HepG2 (cell line): ENCODE measurements around the gene AMBRA1. TPM values are rescaled to one million over a fixed set of nuclear protein-coding genes. Genes with fewer than 3 reads are reported as not detected.

Experiments used
- FOXJ3 ChIP-seq: sonication (generic); formaldehyde crosslinking; IDR thresholded peaks from 2 replicates; pipeline ENCODE4 v1.4.0; 2020; ENCODE audit warnings: missing genetic modification reagents, mild to moderate bottlenecking, borderline replicate concordance
- NR2C2 ChIP-seq: sonication (generic); formaldehyde crosslinking; IDR thresholded peaks from 2 replicates; pipeline ENCODE4 v1.4.0; 2020; ENCODE audit warnings: missing genetic modification reagents, mild to moderate bottlenecking, moderate library complexity, borderline replicate concordance
- NR3C1 ChIP-seq: sonication (generic); formaldehyde crosslinking; IDR thresholded peaks from 2 replicates; pipeline ENCODE4 v1.4.0; 2020; ENCODE audit warnings: missing genetic modification reagents
- RAD21 ChIP-seq: fragments of 450-650 bp; formaldehyde crosslinking; IDR thresholded peaks from 2 replicates; pipeline ENCODE4 v1.5.0; 2020; ENCODE audit warnings: mild to moderate bottlenecking
- RBM22 ChIP-seq: fragments of 200-400 bp; formaldehyde crosslinking; optimal IDR thresholded peaks from 2 replicates; pipeline ENCODE3; 2017; ENCODE audit warnings: mild to moderate bottlenecking, low read length, moderate library complexity
- RBM39 ChIP-seq: fragments of 200-400 bp; formaldehyde crosslinking; IDR thresholded peaks from one replicate; pipeline ENCODE4 v1.6.1; 2018; ENCODE audit warnings: antibody characterized with exemption, mild to moderate bottlenecking, low read depth, low read length; ENCODE audit not compliant: poor library complexity, severe bottlenecking
- RFX3 ChIP-seq: IDR thresholded peaks from 2 replicates; pipeline ENCODE4 v1.6.1; 2016; ENCODE audit warnings: missing biosample characterization, missing genetic modification reagents
- TBP ChIP-seq: sonication (generic); formaldehyde crosslinking; IDR thresholded peaks from 2 replicates; pipeline ENCODE4 v1.5.0; 2020; ENCODE audit warnings: missing genetic modification reagents
- TCF7 ChIP-seq: sonication (generic); IDR thresholded peaks from 2 replicates; pipeline ENCODE4 v1.6.1; 2016; ENCODE audit warnings: antibody characterized with exemption, low read depth
- ZNF253 ChIP-seq: sonication (generic); formaldehyde crosslinking; IDR thresholded peaks from 2 replicates; pipeline ENCODE4 v1.8.0; 2022; ENCODE audit warnings: mild to moderate bottlenecking, missing genetic modification reagents, borderline replicate concordance
- ZNF615 ChIP-seq: sonication (generic); formaldehyde crosslinking; IDR thresholded peaks from 2 replicates; pipeline ENCODE4 v1.5.0; 2020; ENCODE audit warnings: mild to moderate bottlenecking, missing genetic modification reagents, borderline replicate concordance
- ZNF629 ChIP-seq: sonication (generic); formaldehyde crosslinking; conservative IDR thresholded peaks from 2 replicates; pipeline ENCODE4 v1.5.0; 2020; ENCODE audit warnings: missing genetic modification reagents
- polyA plus RNA-seq, 8 experiments: library from polyadenylated mRNA; depleted of rRNA in 3 of 8; stranded (reverse) in 7 of 8; unstranded in 1 of 8; fragments of >200 nt; fragmentation: Illumina TruSeq in 4 of 8; extraction: Trizol in 4 of 8; gene quantifications; 2 replicates each; pipeline versions ENCODE4 v1.2.1 to v1.2.3, GENCODE V29; 2011 to 2016; ENCODE audit warnings: low read depth in 4 of 8, missing spikeins in 1 of 8, mixed read lengths in 1 of 8; ENCODE audit not compliant: insufficient read depth in 1 of 8
- total RNA-seq, 5 experiments: library from RNA; depleted of rRNA; stranded (reverse); fragments of >200 nt; fragmentation: Illumina TruSeq; extraction: Trizol; gene quantifications; 2 replicates each; pipeline ENCODE4 v1.2.3, GENCODE V29; 2016; ENCODE audit warnings: low read depth in 1 of 5
- TF ChIP-seq, protein P1 (sequence below), 2 experiments: sonication (generic) in 1 of 2; formaldehyde crosslinking in 1 of 2; IDR thresholded peaks; 2 replicates each; pipeline versions ENCODE4 v1.4.0 to v1.6.1; 2016 to 2020; ENCODE audit warnings: borderline replicate concordance in 1 of 2, low read depth in 1 of 2, mild to moderate bottlenecking in 1 of 2, missing genetic modification reagents in 1 of 2
- TF ChIP-seq, protein P2 (sequence below): sonication (generic); formaldehyde crosslinking; IDR thresholded peaks from 2 replicates; pipeline ENCODE4 v1.8.0; 2022; ENCODE audit warnings: missing genetic modification reagents, low read depth, mild to moderate bottlenecking, borderline replicate concordance
- TF ChIP-seq, protein P3 (sequence below): sonication (generic); formaldehyde crosslinking; IDR thresholded peaks from 2 replicates; pipeline ENCODE4 v1.4.0; 2020; ENCODE audit warnings: missing genetic modification reagents, borderline replicate concordance
- TF ChIP-seq, protein P4 (sequence below): sonication (generic); formaldehyde crosslinking; IDR thresholded peaks from 2 replicates; pipeline ENCODE4 v1.5.1; 2020; ENCODE audit warnings: mild to moderate bottlenecking, missing genetic modification reagents, moderate library complexity

AMBRA1 gene
- total and polyA plus RNA-seq, 2 of the 13 experiments (the other 11 are each of a cell fraction or from before 2014, with no cell fraction given) = 15.7 to 26.0 TPM

DNA sequence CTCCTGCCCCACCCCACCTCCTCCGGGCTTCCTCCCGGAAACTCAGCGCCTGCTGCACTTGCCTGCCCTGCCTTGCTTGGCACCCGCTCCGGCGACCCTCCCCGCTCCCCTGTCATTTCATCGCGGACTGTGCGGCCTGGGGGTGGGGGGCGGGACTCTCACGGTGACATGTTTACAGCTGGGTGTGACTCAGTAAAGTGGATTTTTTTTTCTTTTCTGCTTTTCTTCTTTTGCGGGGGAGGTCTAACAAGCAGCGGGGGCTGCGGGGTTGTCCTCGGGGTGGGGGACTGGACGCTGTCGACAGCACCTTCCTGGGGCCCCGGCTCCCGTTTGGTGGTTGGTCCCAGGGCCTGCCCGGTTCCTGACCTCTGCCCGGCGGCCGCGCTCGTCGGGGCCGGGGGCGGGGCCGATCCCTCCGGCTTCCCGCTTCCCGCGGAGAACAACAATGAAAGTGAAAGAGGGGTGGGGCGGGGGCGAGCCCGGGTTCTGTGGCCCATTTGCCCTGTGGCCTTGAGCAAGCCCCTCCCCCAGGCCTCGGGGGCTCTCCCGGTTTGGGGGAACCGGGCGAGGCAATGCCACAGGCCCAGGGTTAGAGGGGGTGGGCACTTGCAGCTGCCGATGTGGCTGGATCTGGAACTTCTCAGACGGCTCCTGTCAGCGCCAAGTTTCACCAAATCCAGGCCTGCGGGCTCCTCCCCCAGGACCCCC lies 213.3 kb downstream of the AMBRA1 start (continued):
- TF ChIP-seq, protein P1, sequence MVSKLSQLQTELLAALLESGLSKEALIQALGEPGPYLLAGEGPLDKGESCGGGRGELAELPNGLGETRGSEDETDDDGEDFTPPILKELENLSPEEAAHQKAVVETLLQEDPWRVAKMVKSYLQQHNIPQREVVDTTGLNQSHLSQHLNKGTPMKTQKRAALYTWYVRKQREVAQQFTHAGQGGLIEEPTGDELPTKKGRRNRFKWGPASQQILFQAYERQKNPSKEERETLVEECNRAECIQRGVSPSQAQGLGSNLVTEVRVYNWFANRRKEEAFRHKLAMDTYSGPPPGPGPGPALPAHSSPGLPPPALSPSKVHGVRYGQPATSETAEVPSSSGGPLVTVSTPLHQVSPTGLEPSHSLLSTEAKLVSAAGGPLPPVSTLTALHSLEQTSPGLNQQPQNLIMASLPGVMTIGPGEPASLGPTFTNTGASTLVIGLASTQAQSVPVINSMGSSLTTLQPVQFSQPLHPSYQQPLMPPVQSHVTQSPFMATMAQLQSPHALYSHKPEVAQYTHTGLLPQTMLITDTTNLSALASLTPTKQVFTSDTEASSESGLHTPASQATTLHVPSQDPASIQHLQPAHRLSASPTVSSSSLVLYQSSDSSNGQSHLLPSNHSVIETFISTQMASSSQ (IDR thresholded peaks at IDR 0.05; ENCODE audit: low read depth) = no peak
- TF ChIP-seq, protein P1 (CRISPR knock-in tag; IDR thresholded peaks at IDR 0.05; ENCODE audit: borderline replicate concordance) = no peak
- TF ChIP-seq, protein P2, sequence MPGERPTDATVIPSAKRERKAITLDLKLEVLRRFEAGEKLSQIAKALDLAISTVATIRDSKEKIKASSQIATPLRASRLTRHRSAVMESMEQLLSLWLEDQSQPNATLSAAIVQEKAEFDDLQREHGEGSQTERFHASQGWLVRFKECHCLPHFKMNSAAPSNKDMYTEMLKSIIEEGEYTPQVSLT (CRISPR knock-in tag) = no peak
- TF ChIP-seq ZNF253 (CRISPR knock-in tag) (no peak), RBM22 (no peak), RFX3 (CRISPR knock-in tag) (no peak), RBM39 (peak; percentile 49), NR3C1 (no peak), TBP (CRISPR knock-in tag) (no peak), ZNF629 (CRISPR knock-in tag) (no peak), FOXJ3 (CRISPR knock-in tag) (no peak; the same call in 1 of the 2 replicates), NR2C2 (CRISPR knock-in tag) (no peak), TCF7 (no peak; the same call in 1 of the 2 replicates), RAD21 (CRISPR knock-in tag) (no peak), ZNF615 (CRISPR knock-in tag) (no peak)
- TF ChIP-seq, protein P3, sequence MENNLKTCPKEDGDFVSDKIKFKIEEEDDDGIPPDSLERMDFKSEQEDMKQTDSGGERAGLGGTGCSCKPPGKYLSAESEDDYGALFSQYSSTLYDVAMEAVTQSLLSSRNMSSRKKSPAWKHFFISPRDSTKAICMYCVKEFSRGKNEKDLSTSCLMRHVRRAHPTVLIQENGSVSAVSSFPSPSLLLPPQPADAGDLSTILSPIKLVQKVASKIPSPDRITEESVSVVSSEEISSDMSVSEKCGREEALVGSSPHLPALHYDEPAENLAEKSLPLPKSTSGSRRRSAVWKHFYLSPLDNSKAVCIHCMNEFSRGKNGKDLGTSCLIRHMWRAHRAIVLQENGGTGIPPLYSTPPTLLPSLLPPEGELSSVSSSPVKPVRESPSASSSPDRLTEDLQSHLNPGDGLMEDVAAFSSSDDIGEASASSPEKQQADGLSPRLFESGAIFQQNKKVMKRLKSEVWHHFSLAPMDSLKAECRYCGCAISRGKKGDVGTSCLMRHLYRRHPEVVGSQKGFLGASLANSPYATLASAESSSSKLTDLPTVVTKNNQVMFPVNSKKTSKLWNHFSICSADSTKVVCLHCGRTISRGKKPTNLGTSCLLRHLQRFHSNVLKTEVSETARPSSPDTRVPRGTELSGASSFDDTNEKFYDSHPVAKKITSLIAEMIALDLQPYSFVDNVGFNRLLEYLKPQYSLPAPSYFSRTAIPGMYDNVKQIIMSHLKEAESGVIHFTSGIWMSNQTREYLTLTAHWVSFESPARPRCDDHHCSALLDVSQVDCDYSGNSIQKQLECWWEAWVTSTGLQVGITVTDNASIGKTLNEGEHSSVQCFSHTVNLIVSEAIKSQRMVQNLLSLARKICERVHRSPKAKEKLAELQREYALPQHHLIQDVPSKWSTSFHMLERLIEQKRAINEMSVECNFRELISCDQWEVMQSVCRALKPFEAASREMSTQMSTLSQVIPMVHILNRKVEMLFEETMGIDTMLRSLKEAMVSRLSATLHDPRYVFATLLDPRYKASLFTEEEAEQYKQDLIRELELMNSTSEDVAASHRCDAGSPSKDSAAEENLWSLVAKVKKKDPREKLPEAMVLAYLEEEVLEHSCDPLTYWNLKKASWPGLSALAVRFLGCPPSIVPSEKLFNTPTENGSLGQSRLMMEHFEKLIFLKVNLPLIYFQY (CRISPR knock-in tag) = peak; percentile 86; the same call in 1 of the 2 replicates
- TF ChIP-seq, protein P4, sequence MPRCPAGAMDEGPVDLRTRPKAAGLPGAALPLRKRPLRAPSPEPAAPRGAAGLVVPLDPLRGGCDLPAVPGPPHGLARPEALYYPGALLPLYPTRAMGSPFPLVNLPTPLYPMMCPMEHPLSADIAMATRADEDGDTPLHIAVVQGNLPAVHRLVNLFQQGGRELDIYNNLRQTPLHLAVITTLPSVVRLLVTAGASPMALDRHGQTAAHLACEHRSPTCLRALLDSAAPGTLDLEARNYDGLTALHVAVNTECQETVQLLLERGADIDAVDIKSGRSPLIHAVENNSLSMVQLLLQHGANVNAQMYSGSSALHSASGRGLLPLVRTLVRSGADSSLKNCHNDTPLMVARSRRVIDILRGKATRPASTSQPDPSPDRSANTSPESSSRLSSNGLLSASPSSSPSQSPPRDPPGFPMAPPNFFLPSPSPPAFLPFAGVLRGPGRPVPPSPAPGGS (CRISPR knock-in tag) = no peak; the same call in 1 of the 2 replicates
